ENCODE data around the gene B3GLCT. TPM values are rescaled to one million over a fixed set of nuclear protein-coding genes. Genes with fewer than 3 reads are reported as not detected.
A peak's percentile ranks its signal among the peaks of the same experiment; 100 is the strongest.

B3GLCT gene
- polyA plus RNA-seq, 1 of the 3 experiments (the other 2 are of a cell fraction), result 2.4 TPM

DNA sequence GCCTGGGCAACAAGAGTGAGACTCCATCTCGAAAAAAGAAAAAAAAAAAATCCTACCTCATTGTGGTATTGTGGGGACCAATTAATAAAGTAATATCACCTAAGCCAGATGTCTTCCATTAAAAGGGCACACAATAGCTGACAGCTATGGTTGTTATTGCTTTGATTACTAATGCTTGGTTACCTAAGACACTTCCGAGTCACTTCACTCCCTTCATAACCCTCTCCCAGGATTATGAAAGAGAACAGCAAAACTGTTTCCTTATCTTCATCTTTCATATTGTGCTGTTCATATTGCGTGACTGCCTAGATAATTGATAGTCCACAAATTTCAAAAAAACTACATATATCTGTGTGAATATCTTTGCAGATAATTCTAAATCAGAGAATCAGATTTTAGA lies 27.8 kb upstream of the B3GLCT start (continued):
- TF ChIP-seq USF2 (IDR thresholded peaks at IDR 0.05; ENCODE audit: borderline replicate concordance, low read depth, low read length) (no peak), RXRA (IDR thresholded peaks at IDR 0.05; ENCODE audit: borderline replicate concordance, low read depth) (no peak), EP300 (IDR thresholded peaks at IDR 0.05; ENCODE audit: borderline replicate concordance in 1 of 2, low read depth in 1 of 2, low read length in 1 of 2) (no peak)
- TF ChIP-seq, protein P1, sequence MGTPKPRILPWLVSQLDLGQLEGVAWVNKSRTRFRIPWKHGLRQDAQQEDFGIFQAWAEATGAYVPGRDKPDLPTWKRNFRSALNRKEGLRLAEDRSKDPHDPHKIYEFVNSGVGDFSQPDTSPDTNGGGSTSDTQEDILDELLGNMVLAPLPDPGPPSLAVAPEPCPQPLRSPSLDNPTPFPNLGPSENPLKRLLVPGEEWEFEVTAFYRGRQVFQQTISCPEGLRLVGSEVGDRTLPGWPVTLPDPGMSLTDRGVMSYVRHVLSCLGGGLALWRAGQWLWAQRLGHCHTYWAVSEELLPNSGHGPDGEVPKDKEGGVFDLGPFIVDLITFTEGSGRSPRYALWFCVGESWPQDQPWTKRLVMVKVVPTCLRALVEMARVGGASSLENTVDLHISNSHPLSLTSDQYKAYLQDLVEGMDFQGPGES (IDR thresholded peaks at IDR 0.05; ENCODE audit: low read depth, low read length), result no peak

DNA sequence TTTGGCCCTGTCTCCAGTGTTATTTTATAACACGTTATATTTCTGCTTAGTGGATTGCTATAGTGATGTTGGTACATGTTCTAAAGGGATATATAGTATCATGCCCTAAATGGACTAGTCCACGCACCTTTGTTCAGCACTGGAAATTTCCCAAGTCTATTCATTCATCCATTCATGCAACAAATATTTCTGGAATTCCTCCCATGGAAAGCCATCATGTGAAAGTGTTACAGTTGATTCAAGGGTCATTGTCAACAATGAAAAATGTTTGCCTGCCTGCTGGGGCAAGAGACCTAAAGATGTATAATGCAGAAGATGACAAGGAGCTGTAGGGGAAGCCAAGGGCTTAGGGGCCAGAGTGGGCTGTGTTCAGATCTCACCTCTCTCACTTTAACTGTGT lies 27.2 kb upstream of the B3GLCT start:
- H3F3A ChIP-seq (replicated peaks; ENCODE audit: insufficient read depth), result peaks cover 4% of the 10 kb centered on the region
- ChIA-PET POLR2A (no interaction called here), CTCF (interaction anchor here (1.8 kb wide), 1 partner anchor 66 kb away, joined by 5 read pairs; no protein-coding TSS in a partner anchor)
- peak overlapping the region in 1 of 2 experiments; percentile 69; a peak in 2 of 4 replicates for H3K27ac ChIP-seq (ENCODE audit: low read depth in 2 of 2, low read length in 1 of 2)
- no peaks in the 10 kb centered on the region for H3K27me3 ChIP-seq (ENCODE audit: insufficient read depth)
- no peaks in the 10 kb centered on the region for H4K20me1 ChIP-seq (ENCODE audit: insufficient read depth)
- no peaks in the 10 kb centered on the region for H3K9me2 ChIP-seq
- no peak for DNase-seq
- no peaks in the 10 kb centered on the region for H3K79me2 ChIP-seq (ENCODE audit: insufficient read depth)
- TF ChIP-seq TEAD4 (IDR thresholded peaks at IDR 0.05; ENCODE audit: borderline replicate concordance, insufficient read depth), result peak; percentile 78; the same call in 1 of the 2 replicates
- no peak for TF ChIP-seq RFX5 (IDR thresholded peaks at IDR 0.05; ENCODE audit: low read length)
- no peak for TF ChIP-seq YY1 (IDR thresholded peaks at IDR 0.05; ENCODE audit: low read depth)
- TF ChIP-seq EP300 (IDR thresholded peaks at IDR 0.05; ENCODE audit: borderline replicate concordance in 1 of 2, low read depth in 1 of 2, low read length in 1 of 2), result peak in 1 of 2 experiments; percentile 31; a peak in 1 of 4 replicates
- no peak for TF ChIP-seq POLR2AphosphoS5 (IDR thresholded peaks at IDR 0.05; ENCODE audit: low read depth, low read length)
- TF ChIP-seq FOSL2 (IDR thresholded peaks at IDR 0.05; ENCODE audit: borderline replicate concordance, low read depth), result peak; percentile 73
- TF ChIP-seq NFIC (IDR thresholded peaks at IDR 0.05; ENCODE audit: borderline replicate concordance), result peak; percentile 38; the same call in 1 of the 2 replicates
- TF ChIP-seq TCF12 (IDR thresholded peaks at IDR 0.05), result peak; percentile 38; the same call in 1 of the 2 replicates
- TF ChIP-seq JUND (IDR thresholded peaks at IDR 0.05), result peak; percentile 75
- peak; percentile 74 for TF ChIP-seq PBX3 (IDR thresholded peaks at IDR 0.05)
- TF ChIP-seq TAF1 (IDR thresholded peaks at IDR 0.05; ENCODE audit: borderline replicate concordance, low read depth, low read length), result no peak
- H3K36me3 ChIP-seq (replicated peaks in 1 of 2; ENCODE audit: control insufficient read depth in 1 of 2, insufficient read depth in 2 of 2, low read length in 1 of 2), result no peaks in the 10 kb centered on the region
- H2AFZ ChIP-seq (ENCODE audit: low read depth), result no peak overlapping the region
- H3K4me1 ChIP-seq (ENCODE audit: control insufficient read depth in 1 of 2, insufficient read depth in 2 of 2, low read depth in 1 of 2, low read length in 1 of 2), result no peaks in the 10 kb centered on the region
- no peak overlapping the region for H3K4me3 ChIP-seq (ENCODE audit: low read depth in 2 of 2, low read length in 1 of 2)
- H3K4me2 ChIP-seq, result 0 out of 2 replicates have a peak overlapping the region, but pooled peaks have one; percentile 1
- H3K9me3 ChIP-seq, result no peaks in the 10 kb centered on the region
- WGBS (ENCODE audit: low lambda C conversion rate), result 42% methylated on average over 2 of the region's 2 CpGs
- peak overlapping the region; percentile 1; the same call in 1 of the 2 replicates for H3K9ac ChIP-seq
